C4-2B (cell line): Measurements from ENCODE around the gene LDB2.

ENCODE experiments used
- ZFX ChIP-seq: fragments of 450-650 bp; IDR thresholded peaks from 2 replicates; pipeline ENCODE4 v1.6.1; 2017
- TF ChIP-seq, protein P1 (sequence below): fragments of 450-650 bp; conservative IDR thresholded peaks from 2 replicates; pipeline ENCODE4 v1.5.1; 2017; ENCODE audit warnings: mild to moderate bottlenecking

DNA sequence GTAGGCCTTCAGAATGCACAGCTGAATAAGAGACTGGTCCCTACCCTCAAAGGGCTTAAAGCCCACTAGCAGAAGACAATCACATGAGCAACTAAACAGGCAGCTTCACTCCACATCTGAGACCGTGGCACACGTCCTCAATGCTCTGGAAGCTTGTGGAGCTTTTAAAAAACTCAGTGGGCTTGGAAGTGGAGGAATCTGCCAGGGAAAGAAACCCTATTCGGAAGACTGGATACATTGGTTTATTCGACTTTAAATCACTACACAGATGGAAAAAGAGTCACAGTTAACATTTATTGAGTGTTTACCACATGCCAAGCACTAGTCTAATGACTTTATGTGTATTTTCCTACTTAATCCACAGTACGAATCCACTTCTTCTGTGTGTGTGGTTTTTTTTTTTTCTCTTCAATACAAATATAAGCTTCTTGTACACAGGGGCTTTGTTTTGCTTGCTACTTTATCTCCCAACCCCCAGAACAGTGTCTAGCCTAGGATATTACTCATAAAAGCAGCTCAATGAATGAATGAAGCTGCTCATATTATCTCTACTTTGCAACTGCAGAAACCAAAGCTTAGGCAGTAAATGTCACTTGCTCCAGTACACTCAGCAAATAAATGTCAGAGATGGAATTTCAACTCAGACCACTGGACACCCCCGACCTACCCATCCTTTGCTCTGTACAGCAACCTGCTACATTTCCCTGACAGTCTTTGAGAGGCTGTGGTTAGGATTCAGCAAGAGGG, 137.7 kb downstream of the LDB2 start:
- TF ChIP-seq, protein P1, sequence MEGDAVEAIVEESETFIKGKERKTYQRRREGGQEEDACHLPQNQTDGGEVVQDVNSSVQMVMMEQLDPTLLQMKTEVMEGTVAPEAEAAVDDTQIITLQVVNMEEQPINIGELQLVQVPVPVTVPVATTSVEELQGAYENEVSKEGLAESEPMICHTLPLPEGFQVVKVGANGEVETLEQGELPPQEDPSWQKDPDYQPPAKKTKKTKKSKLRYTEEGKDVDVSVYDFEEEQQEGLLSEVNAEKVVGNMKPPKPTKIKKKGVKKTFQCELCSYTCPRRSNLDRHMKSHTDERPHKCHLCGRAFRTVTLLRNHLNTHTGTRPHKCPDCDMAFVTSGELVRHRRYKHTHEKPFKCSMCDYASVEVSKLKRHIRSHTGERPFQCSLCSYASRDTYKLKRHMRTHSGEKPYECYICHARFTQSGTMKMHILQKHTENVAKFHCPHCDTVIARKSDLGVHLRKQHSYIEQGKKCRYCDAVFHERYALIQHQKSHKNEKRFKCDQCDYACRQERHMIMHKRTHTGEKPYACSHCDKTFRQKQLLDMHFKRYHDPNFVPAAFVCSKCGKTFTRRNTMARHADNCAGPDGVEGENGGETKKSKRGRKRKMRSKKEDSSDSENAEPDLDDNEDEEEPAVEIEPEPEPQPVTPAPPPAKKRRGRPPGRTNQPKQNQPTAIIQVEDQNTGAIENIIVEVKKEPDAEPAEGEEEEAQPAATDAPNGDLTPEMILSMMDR = no peak
- no peak for TF ChIP-seq ZFX
